SKM-1 treated with dmso at 0.1 percent for 144 hours (cell line): ENCODE measurements around the gene C1S.
A peak's percentile ranks its signal among the peaks of the same experiment; 100 is the strongest.
"Not testable (repeated sequence)": the region's sequence is repeated elsewhere in the genome, so short reads cannot be mapped to it uniquely, and the experiment has no call there.

Experiments
- DNase-seq: peaks from one replicate; lab custom pipeline; 2025; ENCODE audit not compliant: unreplicated experiment; lab: John Stamatoyannopoulos, UW

The C1S gene

GRCh38 chr12:7101047-7101693, 40.7 kb downstream of the C1S start:
- no peak for DNase-seq

- no peak for DNase-seq
These were observed 41.2 kb downstream of the C1S start for GRCh38 chr12:7101694-7102131.

GRCh38 chr12:7102582-7102981, 42.1 kb downstream of the C1S start:
- no peak for DNase-seq

- DNase-seq: no peak
These were observed 43.5 kb downstream of the C1S start for GRCh38 chr12:7103837-7104584.

- no peak for DNase-seq
These were observed 45.6 kb downstream of the C1S start for GRCh38 chr12:7106082-7106481.

GRCh38 chr12:7107181-7107580, 46.7 kb downstream of the C1S start:
- DNase-seq: not testable (repeated sequence)

GRCh38 chr12:7107636-7108002, 47.1 kb downstream of the C1S start:
- no peak for DNase-seq

GRCh38 chr12:7108003-7108795, 47.7 kb downstream of the C1S start:
- peak; percentile 60 for DNase-seq

GRCh38 chr12:7108796-7109571, 48.5 kb downstream of the C1S start, which contains the start of gene C1RL:
TSS of gene C1RL (minus strand) at chr12:7109214. CDS start at chr12:7109180, 34 bp downstream.
- peak; percentile 64 for DNase-seq

- no peak for DNase-seq
These were observed 49.0 kb downstream of the C1S start for GRCh38 chr12:7109572-7109920.

- no peak for DNase-seq
These were observed 50.1 kb downstream of the C1S start for GRCh38 chr12:7110661-7111060.

GRCh38 chr12:7112041-7112440, 51.5 kb downstream of the C1S start:
- DNase-seq: no peak

- no peak for DNase-seq
These were observed 52.9 kb downstream of the C1S start for GRCh38 chr12:7113389-7113871.

- DNase-seq: no peak
These were observed 53.5 kb downstream of the C1S start for GRCh38 chr12:7114008-7114407.

GRCh38 chr12:7114851-7115250, 54.3 kb downstream of the C1S start:
- DNase-seq: no peak

GRCh38 chr12:7116196-7116595, 55.7 kb downstream of the C1S start:
- no peak for DNase-seq

GRCh38 chr12:7116916-7117315, 56.4 kb downstream of the C1S start:
- no peak for DNase-seq

GRCh38 chr12:7117670-7118069, 57.2 kb downstream of the C1S start:
- no peak for DNase-seq

GRCh38 chr12:7118881-7119280, 58.4 kb downstream of the C1S start:
- DNase-seq: no peak

- DNase-seq: no peak
These were observed 59.6 kb downstream of the C1S start for GRCh38 chr12:7120166-7120565.
